ENCODE results near the gene CADPS.

CADPS gene

GRCh38 chr3:62638316-62638715 is 236.9 kb downstream of the CADPS start:
- DNase-seq, result no peak

DNA sequence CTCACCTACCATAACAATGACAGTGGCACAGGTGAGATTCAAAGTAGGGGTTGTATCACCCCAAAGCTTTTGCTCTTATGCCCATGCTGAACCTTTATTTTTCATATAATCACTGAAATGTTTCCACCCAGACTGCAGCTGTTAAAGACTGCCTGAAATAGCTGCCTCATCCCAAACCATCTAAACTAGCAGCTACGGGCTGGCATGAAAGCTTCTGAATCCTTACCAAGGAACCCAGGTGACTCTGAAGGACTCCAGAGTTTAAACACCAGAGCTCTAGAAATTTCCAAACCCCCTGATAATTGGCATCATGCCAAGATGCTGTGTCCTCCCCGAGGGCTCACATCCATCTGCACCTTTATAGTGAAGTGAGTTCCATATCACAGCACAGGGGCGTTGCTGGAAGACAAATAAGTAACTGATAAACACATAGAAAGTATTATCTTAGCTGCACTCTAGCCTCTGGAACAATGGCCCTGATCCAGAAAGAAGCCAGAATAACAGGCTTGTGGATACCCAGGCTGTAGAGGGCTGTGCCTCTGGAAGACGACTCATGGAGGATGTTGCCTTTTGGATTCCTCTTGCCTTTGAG is 238.9 kb downstream of the CADPS start:
- no peak for DNase-seq

GRCh38 chr3:62632510-62633294 is 242.5 kb downstream of the CADPS start:
- no peak for DNase-seq

DNA sequence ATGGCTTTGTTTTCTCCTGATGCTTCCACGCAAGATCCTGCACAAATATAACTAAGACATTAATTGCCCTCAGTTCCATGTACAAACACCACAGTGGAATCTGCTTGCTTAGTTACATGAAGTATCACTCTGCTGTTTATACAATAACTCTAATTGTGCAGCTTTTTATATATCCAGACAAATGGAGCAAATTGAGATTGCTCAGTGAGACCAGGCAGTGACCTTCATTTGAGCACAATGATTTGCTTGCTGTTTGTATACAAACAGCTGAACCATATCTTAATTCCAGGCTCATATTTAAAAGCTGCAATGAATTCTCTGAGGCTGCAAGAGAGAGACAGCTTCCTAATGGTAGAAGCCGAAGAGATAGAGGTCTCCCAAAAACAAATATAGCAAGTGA is 243.7 kb downstream of the CADPS start:
- no peak for DNase-seq

GRCh38 chr3:62630664-62631063 is 244.6 kb downstream of the CADPS start:
- no peak for DNase-seq

- DNase-seq, result no peak
Observed at GRCh38 chr3:62625268-62625667, 249.9 kb downstream of the CADPS start.

DNA sequence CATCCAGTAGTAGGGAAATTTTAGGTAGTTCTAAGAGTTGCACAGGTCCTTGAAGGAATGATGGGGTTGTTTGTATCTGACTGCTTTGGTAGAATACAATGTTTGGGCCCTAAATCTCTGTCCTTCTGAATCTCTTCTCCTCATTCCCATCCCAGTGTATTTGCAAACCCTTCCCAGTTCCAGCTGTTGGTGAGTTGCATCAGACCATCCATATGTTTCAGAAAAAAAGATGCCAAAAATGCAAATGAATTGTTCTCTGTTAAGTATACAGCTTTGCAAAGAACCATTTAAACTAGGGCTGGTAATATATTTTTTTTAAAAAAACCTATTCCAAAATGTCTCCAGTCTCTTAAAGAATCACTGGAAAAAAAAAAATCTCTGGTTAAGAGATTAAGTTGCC is 251.0 kb downstream of the CADPS start:
- DNase-seq, result no peak

- DNase-seq, result peak in 4 of 51 donors; percentile 1 to 45 (median 17)
Observed at GRCh38 chr3:62622553-62623174, 252.6 kb downstream of the CADPS start.

- DNase-seq, result no peak
Observed at GRCh38 chr3:62621925-62622324, 253.3 kb downstream of the CADPS start.

- DNase-seq, result no peak
Observed at GRCh38 chr3:62621176-62621575, 254.0 kb downstream of the CADPS start.

DNA sequence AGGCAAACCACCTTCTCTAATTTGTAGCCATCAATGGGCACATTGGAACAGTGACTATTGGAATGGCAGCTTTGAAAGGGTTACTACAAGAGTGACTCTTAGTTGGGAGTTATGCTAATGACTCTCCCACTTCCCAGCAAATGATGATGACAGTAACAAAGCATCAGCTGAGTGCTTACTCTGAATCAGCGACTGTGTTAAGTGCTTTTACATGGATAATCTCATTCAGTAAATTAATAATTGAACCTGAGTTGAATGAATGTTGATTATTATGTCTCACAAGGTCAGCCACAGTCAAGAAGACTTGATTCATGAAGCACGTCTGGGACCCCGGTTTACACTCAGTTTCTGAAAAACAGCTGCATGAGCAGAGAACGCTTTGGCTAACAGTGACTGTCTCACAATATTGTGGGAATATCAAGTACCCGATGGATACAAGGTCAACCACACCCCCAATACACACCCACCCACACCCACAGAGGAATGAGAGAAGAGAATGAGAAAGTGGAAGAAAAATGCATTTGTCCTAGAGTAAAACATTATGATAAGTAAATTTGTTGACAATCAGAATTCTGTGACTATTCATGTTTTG is 259.9 kb downstream of the CADPS start:
- DNase-seq, result no peak

DNA sequence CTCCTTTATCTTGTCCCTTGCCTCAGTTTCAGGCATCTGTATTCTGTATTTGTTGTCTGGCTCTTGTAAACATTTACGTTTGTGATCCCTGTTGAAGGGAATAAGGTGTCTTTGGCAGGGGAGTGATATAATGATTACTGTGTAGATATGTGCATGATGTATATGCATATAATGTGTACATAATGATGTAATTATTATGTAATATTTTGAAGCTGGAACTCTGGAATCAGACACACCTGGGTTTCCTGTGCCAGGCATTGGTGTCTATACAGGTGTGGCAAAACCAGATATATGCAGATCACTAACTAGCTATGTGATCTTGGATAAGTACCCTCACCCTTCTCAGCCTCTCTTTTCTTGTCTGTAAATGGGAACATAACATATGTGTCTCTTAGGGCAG is 260.7 kb downstream of the CADPS start:
- DNase-seq, result no peak

DNA sequence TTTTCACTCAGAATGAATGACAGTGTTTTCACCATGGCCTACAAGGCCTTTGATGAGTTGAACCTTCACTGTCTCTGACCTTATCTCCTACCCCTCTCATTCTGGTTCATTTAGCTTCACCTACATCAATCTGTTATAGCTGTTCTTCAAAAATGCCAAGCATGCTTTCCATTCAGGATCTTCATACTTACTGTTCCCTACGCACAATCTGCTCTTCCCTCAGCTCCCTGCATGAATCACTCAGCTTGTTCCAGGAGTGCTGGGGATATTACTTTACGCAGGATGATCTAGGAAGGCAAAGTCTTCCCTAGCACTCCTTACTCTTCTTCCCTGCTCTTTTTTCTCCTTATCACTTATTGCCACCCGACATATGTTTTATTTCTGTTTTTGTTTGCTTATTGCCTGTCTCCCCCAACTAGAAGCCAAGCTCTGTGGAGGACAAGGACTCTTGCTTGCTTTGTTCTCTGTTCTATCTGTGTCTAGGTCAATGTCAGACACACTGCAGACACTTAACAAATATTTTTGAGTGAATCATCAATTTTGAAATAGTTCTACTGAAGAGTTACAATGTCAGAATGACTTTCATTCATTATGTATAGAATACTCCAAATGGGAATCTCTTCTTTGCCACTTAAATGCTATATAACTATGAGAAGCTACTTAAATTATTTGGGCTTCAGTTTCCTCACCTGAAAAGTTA is 263.5 kb downstream of the CADPS start:
- no peak for DNase-seq

DNA sequence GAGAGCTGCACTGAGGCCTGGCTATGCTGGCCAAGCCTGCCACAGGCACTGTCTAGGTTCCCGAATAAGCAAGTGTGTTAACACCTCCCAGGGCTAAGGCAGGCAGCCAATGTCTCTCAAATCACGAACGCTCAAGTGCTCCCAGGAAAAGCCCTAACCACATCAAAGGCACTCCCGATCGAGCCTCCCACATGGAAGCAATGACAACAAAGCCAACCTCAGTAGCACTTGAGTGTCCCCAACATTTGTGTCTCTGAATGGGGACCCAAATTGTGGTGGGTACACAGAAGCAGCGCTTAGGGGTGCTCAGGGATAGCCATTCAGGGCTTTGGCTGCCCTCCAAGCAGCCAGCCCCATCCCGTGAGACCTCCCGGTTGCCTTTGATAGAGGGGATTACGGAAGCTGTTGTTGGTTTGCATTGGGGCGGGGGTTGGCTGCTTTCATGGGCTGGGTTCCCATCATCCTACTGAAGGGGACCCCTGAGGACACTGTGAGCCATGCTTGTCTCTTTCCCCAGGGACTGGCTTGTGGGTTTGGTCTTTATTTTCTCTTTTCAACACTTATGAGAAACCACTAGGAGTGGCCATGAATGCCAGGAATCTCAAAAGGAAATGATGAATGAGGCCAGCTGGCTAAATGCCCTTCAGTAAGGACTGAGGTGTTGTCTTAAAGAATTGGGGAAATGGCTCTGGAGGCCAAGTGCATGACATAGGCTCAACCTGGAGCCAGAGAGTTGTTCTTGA is 267.8 kb downstream of the CADPS start:
- DNase-seq, result peak in 4 of 51 donors; percentile 11 to 45 (median 20)

GRCh38 chr3:62605413-62606068 is 269.7 kb downstream of the CADPS start:
- DNase-seq, result no peak

- no peak for DNase-seq
Observed at GRCh38 chr3:62604751-62605351, 270.4 kb downstream of the CADPS start.

DNA sequence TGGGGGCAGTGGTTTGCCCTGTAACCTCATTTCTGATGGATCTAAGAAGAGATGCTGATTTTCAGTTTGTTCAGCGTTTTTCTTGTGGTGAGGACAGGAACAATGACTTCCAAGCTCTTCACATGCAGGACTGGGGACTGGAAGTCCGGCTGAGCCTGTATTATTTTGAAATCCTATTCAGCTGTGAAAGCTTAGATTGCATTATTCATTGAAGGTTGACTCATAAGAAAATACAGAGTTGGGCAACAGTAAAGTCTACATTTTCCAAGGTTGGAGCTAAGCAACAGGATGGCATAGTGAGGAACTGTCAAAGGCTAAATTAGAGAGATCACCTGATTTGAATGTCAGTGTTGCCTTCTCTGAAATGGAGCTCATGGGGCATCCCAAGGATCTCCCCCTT is 270.9 kb downstream of the CADPS start:
- no peak for DNase-seq

- DNase-seq, result no peak
Observed at GRCh38 chr3:62602987-62603386, 272.2 kb downstream of the CADPS start.

DNA sequence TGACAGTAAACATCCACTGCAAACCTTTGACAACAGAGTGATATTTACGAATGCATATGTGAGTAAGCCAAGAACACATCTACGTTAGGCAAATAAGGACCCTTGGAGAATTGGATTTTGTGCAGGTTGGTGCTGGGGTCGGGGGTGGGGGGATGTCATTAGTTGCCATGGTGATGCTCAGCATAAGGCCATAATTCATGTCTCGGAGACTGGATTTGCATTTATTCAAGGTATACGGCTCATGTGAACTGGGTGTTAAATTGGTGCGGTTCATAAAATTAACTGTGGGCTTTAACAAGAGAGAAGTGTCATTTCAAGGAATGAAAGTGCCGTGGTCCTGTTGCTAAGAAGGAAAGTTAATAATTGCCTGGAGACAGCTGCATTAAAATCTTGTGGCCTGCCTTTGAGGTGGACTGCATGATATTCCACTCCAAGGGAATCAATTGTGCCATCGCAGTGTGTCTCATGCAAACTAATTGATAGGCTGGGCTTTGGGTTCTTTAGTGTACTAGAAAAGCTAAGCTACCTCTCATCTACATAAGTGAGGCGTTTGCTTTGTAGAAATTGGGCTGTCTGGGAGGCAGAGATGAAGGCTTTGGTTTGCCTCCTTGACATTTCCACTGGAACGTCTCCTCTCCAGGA is 273.0 kb downstream of the CADPS start:
- no peak for DNase-seq
